AG09309 (cell line): ENCODE data around the gene FMNL2.

ENCODE experiments used
- DNase-seq: peaks from one replicate; pipeline ENCODE4 v3.0.0-alpha.2; 2010; ENCODE audit warnings: low read depth
- H3K4me3 ChIP-seq: 2 replicates; pipeline ENCODE4 v1.5.1; 2011; ENCODE audit warnings: mild to moderate bottlenecking, low read depth, low read length, moderate library complexity; ENCODE audit not compliant: control insufficient read depth
- TF ChIP-seq, protein P1 (sequence below): IDR thresholded peaks from 2 replicates; pipeline ENCODE4 v1.5.1; 2011; ENCODE audit warnings: mild to moderate bottlenecking, low read depth, low read length, inconsistent platforms; ENCODE audit not compliant: insufficient read depth, control insufficient read depth; ENCODE audit errors: missing control alignments

The FMNL2 gene

DNA sequence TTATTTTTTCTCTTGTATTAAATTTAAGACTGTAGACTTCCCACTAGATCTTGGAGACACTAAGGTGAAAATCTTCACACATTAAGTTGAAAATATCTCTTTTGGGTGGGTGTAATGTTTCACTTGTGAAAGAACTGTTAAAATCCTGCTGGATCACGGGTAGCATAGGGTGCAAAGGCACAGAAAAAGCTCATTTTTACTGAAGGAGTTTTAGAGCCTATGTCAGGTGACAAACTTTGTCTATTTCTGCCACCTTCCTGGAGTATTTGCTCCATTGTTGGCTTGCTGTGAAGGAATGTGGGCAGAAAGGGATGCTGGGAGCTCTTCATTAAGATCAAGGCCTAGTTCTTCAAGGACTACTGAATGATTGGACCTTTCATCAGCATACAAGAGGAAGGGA is 119.4 kb downstream of the FMNL2 start:
- TF ChIP-seq, protein P1, sequence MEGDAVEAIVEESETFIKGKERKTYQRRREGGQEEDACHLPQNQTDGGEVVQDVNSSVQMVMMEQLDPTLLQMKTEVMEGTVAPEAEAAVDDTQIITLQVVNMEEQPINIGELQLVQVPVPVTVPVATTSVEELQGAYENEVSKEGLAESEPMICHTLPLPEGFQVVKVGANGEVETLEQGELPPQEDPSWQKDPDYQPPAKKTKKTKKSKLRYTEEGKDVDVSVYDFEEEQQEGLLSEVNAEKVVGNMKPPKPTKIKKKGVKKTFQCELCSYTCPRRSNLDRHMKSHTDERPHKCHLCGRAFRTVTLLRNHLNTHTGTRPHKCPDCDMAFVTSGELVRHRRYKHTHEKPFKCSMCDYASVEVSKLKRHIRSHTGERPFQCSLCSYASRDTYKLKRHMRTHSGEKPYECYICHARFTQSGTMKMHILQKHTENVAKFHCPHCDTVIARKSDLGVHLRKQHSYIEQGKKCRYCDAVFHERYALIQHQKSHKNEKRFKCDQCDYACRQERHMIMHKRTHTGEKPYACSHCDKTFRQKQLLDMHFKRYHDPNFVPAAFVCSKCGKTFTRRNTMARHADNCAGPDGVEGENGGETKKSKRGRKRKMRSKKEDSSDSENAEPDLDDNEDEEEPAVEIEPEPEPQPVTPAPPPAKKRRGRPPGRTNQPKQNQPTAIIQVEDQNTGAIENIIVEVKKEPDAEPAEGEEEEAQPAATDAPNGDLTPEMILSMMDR: no peak
- H3K4me3 ChIP-seq: no peak overlapping the region

DNA sequence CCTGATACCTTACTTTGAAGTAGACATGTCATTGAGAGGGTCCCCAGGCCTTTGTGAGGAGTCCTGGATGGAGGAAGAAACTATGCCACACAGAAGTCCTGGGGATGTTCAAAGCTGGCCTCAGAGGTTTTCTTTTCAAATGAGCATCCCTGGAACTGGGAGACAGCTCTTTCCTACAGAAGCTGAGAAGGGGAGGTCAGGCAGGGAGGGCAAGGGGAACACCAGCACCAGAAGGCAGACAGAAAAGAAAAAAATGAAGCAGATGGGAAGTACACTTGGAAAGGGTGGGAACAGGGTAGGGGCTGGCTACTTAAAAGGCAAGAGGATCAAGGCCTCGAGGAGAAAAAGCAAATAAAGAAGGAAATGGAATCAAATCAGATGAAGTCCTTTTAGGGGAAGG is 120.0 kb downstream of the FMNL2 start:
- no peak for DNase-seq
- TF ChIP-seq, protein P1: no peak
- no peak overlapping the region for H3K4me3 ChIP-seq

More for the DNA sequence above, 119.4 kb downstream of the FMNL2 start:
- DNase-seq: no peak

DNA sequence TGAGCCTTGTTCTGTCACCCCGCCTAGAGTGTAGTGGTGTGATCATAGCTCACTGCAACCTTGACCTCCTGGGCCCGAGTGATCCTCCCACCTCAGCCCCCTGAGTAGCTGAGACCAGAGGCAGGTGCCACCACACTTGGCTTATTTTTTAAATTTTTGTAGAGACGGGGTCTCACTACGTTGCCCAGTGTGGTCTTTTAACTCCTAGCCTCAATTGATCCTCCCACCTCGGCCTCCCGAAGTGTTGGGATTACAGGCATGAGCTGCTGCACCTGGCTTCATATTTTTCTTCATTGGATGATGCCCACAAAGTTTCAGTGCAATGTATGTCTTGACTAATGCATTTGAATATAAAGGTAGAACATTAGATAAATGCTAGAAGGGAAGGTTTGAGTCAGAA is 120.8 kb downstream of the FMNL2 start:
- DNase-seq: no peak
- no peak overlapping the region for H3K4me3 ChIP-seq
- TF ChIP-seq, protein P1: no peak

DNA sequence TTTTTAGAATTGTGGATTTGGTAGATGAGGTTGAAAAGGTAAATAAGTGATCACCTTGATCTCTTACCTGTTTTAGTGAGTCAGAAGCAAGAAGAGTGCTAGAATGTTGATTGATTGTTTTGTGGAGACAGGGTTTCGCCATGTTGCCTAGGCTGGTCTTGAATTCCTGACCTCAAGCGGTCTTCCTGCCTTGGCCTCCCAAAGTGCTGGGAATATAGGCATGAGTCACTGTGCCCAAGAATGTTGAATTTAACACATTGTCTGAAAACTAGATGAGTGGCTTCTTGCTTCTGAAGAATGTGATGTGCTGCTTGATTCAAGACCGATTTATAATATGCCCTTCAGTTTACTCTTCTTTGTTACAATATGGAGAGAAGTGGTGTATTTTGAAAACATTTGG is 121.3 kb downstream of the FMNL2 start:
- H3K4me3 ChIP-seq: no peak overlapping the region
- no peak for DNase-seq
- TF ChIP-seq, protein P1: no peak

DNA sequence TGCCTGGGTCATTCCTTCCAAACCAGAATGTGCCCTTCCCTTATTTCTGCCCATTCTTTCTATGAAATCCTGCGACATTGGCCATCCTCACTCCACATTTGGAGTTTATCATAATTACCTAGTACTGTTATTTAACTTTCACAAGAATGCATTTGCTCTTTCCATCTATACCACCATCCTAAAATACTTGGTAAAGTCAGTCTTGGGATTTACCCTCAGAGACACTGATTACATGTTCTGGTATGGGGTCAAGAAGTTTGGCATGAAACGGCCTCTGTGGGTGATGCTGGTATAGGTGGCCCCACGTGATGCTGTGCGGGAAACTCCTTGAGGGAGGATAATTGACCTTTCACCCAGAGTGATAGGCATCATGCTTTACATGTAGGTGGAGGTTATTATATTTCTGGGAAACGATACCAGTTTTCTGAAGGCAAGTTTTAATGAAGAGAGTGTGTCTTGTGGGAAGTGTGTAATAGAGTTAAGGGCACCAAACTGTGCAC is 123.5 kb downstream of the FMNL2 start:
- TF ChIP-seq, protein P1: no peak
- DNase-seq: no peak
- H3K4me3 ChIP-seq: no peak overlapping the region

DNA sequence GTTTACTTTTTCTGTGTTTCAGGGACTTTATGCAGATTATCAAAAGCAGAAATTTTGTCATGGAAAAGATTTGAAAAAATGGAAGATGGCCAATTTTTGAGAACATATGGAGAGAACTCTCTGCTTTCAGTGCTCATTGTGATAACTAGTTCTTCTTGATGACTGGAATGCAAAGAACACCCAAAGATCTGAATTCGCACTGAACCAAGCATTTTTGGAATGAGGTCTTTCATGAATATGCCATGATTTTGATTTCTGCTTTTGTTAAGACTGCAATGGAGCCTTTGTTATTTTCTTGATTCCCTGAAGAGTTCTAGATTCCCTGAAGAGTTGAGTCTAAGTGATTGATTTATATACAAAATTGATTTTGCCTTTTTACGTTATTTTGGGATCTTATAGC is 124.1 kb downstream of the FMNL2 start:
- TF ChIP-seq, protein P1: no peak
- no peak for DNase-seq
- no peak overlapping the region for H3K4me3 ChIP-seq

DNA sequence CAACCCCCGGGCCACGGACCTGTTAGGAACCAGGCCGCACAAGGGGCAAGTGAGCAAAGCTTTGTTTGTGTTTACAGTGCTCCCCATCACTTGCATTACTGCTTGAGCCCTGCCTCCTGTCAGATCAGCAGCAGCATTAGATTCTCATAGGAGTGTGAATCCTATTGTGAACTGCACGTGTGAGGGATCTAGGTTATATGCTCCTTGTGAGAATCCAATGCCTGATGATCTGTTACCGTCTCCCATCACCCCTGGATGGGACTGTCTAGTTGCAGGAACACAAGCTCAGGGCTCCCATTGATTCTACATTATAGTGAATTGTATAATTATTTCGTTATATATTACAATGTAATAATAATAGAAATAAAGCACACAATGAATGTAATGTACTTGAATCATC is 125.6 kb downstream of the FMNL2 start:
- no peak for DNase-seq
- H3K4me3 ChIP-seq: no peak overlapping the region
- TF ChIP-seq, protein P1: no peak
